ENCODE results near the gene ARID2.

- TF ChIP-seq CTCF (IDR thresholded peaks at IDR 0.05) (no peak), EZH2 (IDR thresholded peaks at IDR 0.05; ENCODE audit: borderline replicate concordance, insufficient read depth, low read depth, low read length, poor library complexity, severe bottlenecking) (no peak)
Observed at GRCh38 chr12:45914090-45914489, 184.6 kb downstream of the ARID2 start.

Measured in B cell (primary cell).